ENCODE data around the gene SLC2A8.

The SLC2A8 gene

DNA sequence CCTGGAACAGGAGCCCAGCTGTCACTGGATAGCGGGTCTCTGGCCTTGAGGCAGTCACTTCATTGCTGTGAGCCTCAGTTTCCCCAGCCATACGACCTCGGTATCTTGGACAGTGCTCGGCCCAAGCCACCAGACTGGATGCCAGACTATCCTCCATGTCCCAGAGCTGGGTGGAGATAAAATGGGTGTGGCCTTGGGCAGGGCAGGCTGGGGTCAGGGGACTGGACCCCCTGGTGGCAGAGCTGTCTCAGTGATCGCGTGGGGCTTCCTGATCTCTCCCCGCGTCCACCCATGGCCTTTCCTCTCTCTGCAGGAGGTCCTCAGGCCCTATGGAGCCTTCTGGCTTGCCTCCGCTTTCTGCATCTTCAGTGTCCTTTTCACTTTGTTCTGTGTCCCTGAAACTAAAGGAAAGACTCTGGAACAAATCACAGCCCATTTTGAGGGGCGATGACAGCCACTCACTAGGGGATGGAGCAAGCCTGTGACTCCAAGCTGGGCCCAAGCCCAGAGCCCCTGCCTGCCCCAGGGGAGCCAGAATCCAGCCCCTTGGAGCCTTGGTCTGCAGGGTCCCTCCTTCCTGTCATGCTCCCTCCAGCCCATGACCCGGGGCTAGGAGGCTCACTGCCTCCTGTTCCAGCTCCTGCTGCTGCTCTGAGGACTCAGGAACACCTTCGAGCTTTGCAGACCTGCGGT, 10.0 kb downstream of the SLC2A8 start:
- TF ChIP-seq, protein P1, sequence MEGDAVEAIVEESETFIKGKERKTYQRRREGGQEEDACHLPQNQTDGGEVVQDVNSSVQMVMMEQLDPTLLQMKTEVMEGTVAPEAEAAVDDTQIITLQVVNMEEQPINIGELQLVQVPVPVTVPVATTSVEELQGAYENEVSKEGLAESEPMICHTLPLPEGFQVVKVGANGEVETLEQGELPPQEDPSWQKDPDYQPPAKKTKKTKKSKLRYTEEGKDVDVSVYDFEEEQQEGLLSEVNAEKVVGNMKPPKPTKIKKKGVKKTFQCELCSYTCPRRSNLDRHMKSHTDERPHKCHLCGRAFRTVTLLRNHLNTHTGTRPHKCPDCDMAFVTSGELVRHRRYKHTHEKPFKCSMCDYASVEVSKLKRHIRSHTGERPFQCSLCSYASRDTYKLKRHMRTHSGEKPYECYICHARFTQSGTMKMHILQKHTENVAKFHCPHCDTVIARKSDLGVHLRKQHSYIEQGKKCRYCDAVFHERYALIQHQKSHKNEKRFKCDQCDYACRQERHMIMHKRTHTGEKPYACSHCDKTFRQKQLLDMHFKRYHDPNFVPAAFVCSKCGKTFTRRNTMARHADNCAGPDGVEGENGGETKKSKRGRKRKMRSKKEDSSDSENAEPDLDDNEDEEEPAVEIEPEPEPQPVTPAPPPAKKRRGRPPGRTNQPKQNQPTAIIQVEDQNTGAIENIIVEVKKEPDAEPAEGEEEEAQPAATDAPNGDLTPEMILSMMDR (IDR thresholded peaks at IDR 0.05; ENCODE audit: borderline replicate concordance, insufficient read depth, low read depth, low read length): no peak
- H3K4me3 ChIP-seq (ENCODE audit: low read depth, low read length): no peak overlapping the region

DNA sequence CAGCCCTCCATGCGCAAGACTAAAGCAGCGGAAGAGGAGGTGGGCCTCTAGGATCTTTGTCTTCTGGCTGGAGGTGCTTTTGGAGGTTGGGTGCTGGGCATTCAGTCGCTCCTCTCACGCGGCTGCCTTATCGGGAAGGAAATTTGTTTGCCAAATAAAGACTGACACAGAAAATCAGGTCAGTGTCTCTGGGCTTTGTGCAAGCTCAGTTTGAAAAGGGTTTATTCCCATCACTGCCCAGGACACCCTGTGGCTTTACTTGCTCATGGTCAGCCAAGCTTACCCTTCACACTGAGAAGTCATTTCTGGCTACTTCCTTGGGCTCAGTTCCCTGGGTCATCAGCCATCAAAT, 10.5 kb downstream of the SLC2A8 start:
- H3K4me3 ChIP-seq (ENCODE audit: low read depth, low read length): no peak overlapping the region
- TF ChIP-seq, protein P1 (IDR thresholded peaks at IDR 0.05; ENCODE audit: borderline replicate concordance, insufficient read depth, low read depth, low read length): no peak

DNA sequence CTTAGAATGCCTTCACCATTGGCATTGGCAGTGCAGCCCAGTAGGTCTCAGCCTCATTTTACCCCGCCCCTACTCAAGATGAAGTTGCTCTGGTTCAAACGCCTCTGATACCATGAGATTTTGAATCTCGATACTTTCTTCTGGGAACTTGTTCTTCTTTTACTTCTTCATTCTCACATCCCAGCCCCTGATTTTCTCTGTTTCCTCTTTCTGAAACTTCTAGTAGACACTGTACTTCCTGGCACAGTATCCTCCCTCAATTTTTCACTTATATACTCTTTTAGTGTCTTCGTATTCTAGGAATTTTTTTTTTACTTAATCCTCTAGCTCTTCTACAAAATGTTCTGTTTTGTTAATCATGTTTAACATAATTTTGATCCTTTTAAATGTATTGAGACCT, 14.2 kb downstream of the SLC2A8 start:
- H3K4me3 ChIP-seq (ENCODE audit: low read depth, low read length): no peak overlapping the region
- TF ChIP-seq, protein P1 (IDR thresholded peaks at IDR 0.05; ENCODE audit: borderline replicate concordance, insufficient read depth, low read depth, low read length): no peak

DNA sequence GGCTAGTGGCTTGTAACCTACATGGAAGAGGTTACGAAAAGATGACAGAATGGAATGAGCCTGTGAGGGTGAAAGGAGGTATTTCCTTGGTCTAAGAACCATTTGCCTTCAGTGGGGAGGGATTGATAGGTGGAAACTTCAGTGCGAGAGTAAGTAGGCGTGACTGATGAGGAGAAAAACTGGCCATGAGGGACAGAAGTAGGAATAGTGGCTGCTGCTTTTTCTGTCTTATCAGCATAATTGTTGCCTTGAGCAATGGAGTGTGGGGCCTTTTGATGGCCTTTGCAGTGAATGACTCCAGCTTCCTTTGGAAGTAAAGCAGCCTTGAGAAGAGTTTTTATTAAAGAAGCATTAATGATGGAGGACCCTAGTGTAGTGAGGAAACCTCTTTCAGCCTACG, 18.2 kb downstream of the SLC2A8 start:
- TF ChIP-seq, protein P1 (IDR thresholded peaks at IDR 0.05; ENCODE audit: borderline replicate concordance, insufficient read depth, low read depth, low read length): no peak
- no peak overlapping the region for H3K4me3 ChIP-seq (ENCODE audit: low read depth, low read length)

DNA sequence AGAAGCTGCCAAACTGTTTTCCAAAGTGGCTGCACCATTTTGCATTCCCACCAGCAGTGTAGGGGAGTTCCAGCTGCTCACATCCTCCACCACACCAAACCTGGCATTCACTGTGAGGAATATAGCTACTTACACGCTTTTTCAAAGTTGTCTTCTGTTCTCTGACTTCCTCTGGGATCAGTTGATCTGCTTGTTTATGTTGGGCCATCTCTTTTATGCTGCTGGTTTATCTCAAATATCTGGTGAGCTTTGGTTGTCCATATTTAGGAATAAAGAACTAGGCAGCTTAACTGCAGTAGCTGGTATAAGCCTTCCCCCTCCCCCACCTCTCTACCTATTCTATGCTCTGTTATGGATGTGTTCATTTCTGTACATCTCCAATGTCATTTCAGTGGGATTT, 18.7 kb downstream of the SLC2A8 start:
- no peak overlapping the region for H3K4me3 ChIP-seq (ENCODE audit: low read depth, low read length)
- TF ChIP-seq, protein P1 (IDR thresholded peaks at IDR 0.05; ENCODE audit: borderline replicate concordance, insufficient read depth, low read depth, low read length): no peak

DNA sequence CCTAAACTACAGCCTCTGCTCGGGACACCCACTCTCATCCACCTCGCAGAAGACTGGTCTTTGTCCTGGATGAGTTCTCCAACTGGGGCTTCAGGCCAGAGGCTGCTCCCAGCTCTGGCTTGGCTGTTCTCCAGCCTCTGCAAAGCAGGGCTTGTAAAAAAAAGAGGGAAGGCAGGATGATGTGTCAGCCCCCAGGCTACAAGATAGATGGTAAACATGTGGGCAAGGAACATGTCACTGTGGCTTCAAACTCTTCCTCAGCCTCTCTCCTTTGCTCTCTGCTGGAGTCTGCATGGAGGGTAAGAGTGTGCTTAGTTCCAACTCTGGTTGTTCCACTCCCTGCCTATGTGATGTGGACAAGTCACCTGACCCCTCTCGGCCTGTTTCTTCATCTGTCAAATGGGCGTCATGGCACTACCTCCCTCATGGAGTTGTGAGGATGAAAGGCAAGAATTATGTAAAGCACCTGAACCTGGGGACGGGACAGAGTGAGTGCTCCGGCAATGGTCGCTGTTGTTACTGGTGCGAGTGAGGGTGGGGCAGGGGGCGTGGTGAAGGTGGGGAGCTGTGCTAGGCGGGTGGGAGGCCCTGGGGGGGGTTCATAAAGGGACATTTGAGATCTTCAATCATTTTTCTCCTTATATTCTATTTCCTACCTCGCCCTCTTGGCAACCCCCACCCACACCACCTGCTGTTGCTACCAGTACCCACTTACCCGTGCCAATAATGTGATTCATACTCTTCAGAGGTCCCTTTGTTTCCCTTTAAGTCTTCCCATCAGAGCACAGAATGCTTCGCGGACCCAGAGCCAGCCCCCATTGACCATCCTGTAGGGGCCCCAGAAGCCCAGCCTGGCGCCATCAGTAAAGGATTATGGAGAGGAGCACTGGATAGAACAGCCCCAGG, 20.4 kb downstream of the SLC2A8 start:
- TF ChIP-seq, protein P1 (IDR thresholded peaks at IDR 0.05; ENCODE audit: borderline replicate concordance, insufficient read depth, low read depth, low read length): no peak
- H3K4me3 ChIP-seq (ENCODE audit: low read depth, low read length): no peak overlapping the region

Measured in GM12875 (cell line).